Occipital lobe (tissue), 2 donors: ENCODE measurements around the gene DCDC1. TPM values are rescaled to one million over a fixed set of nuclear protein-coding genes. Genes with fewer than 3 reads are reported as not detected.
"Not testable (repeated sequence)": the region's sequence is repeated elsewhere in the genome, so short reads cannot be mapped to it uniquely, and the experiment has no call there.

Experiments
- DNase-seq: peaks from one replicate; lab custom pipeline; 2025; lab: John Stamatoyannopoulos, UW
- total RNA-seq: library from RNA; depleted of rRNA; stranded (reverse); fragments of >200 nt; gene quantifications from one replicate; pipeline ENCODE4 v1.2.3, GENCODE V29; 2014

DCDC1 gene
- total RNA-seq, 1 donor from 2014 or later = 1.2 TPM

GRCh38 chr11:30991802-30992512 is 377.6 kb downstream of the DCDC1 start:
- DNase-seq = no peak

GRCh38 chr11:30991376-30991775 is 378.2 kb downstream of the DCDC1 start:
- DNase-seq = no peak

GRCh38 chr11:30990625-30991296 is 378.8 kb downstream of the DCDC1 start:
- DNase-seq = no peak

GRCh38 chr11:30987819-30988218 is 381.7 kb downstream of the DCDC1 start:
- DNase-seq = no peak

- DNase-seq = no peak
These were observed 384.0 kb downstream of the DCDC1 start for GRCh38 chr11:30985536-30985935.

- DNase-seq = no peak
These were observed 384.7 kb downstream of the DCDC1 start for GRCh38 chr11:30984827-30985226.

- no peak for DNase-seq
These were observed 385.1 kb downstream of the DCDC1 start for GRCh38 chr11:30984442-30984816.

- no peak for DNase-seq
These were observed 385.6 kb downstream of the DCDC1 start for GRCh38 chr11:30983776-30984441.

GRCh38 chr11:30983143-30983542 is 386.4 kb downstream of the DCDC1 start:
- DNase-seq = no peak

GRCh38 chr11:30967579-30967978 is 402.0 kb downstream of the DCDC1 start:
- no peak for DNase-seq

GRCh38 chr11:30960387-30960992 is 409.0 kb downstream of the DCDC1 start:
- DNase-seq = no peak

GRCh38 chr11:30956751-30957150 is 412.8 kb downstream of the DCDC1 start:
- no peak for DNase-seq

GRCh38 chr11:30949838-30950237 is 419.7 kb downstream of the DCDC1 start:
- DNase-seq = no peak

GRCh38 chr11:30947715-30948114 is 421.8 kb downstream of the DCDC1 start:
- not testable (repeated sequence) for DNase-seq

GRCh38 chr11:30938810-30939209 is 430.7 kb downstream of the DCDC1 start:
- DNase-seq = no peak

- DNase-seq = no peak
These were observed 431.4 kb downstream of the DCDC1 start for GRCh38 chr11:30938171-30938570.

- no peak for DNase-seq
These were observed 433.0 kb downstream of the DCDC1 start for GRCh38 chr11:30936491-30936890.

- DNase-seq = no peak
These were observed 433.7 kb downstream of the DCDC1 start for GRCh38 chr11:30935861-30936260.

- DNase-seq = no peak
These were observed 443.4 kb downstream of the DCDC1 start for GRCh38 chr11:30926130-30926529.

- DNase-seq = no peak
These were observed 447.7 kb downstream of the DCDC1 start for GRCh38 chr11:30921811-30922210.

- no peak for DNase-seq
These were observed 450.0 kb downstream of the DCDC1 start for GRCh38 chr11:30919389-30920152.
